Liver (tissue), 3 donors: ENCODE results near the gene CTNNBL1.

Experiments
- GABPA ChIP-seq, 2 donors: IDR thresholded peaks in 1 of 2; conservative IDR thresholded peaks in 1 of 2; 2 replicates each; pipeline ENCODE4 v1.6.1; 2016; ENCODE audit warnings: antibody characterized with exemption in 2 of 2, mild to moderate bottlenecking in 1 of 2, moderate library complexity in 1 of 2
- RAD21 ChIP-seq, 2 donors: IDR thresholded peaks; 2 replicates each; pipeline ENCODE4 v1.6.1; 2016; ENCODE audit warnings: antibody characterized with exemption in 2 of 2, mild to moderate bottlenecking in 2 of 2
- REST ChIP-seq: IDR thresholded peaks from 2 replicates; pipeline ENCODE4 v1.6.1; 2016; ENCODE audit warnings: antibody characterized with exemption, mild to moderate bottlenecking
- RXRA ChIP-seq, 2 donors: IDR thresholded peaks; 2 replicates each; pipeline ENCODE4 v1.6.1; 2017 to 2018; ENCODE audit warnings: antibody characterized with exemption in 2 of 2, mild to moderate bottlenecking in 1 of 2
- SP1 ChIP-seq: IDR thresholded peaks from 2 replicates; pipeline ENCODE4 v1.6.1; 2018; ENCODE audit warnings: antibody characterized with exemption, mild to moderate bottlenecking
- TAF1 ChIP-seq: conservative IDR thresholded peaks from 2 replicates; pipeline ENCODE4 v1.6.1; 2016; ENCODE audit warnings: antibody characterized with exemption, mild to moderate bottlenecking
- YY1 ChIP-seq: IDR thresholded peaks from 2 replicates; pipeline ENCODE4 v1.6.1; 2016; ENCODE audit warnings: antibody characterized with exemption, mild to moderate bottlenecking
- TF ChIP-seq, protein P1 (sequence below): fragments of 150-350 bp; IDR thresholded peaks from 2 replicates; pipeline ENCODE4 v1.5.1; 2017; ENCODE audit warnings: improper control_type of control experiment, low read depth, low read length; ENCODE audit not compliant: missing input control
- donor health status: healthy.
- donor health status: healthy.

DNA sequence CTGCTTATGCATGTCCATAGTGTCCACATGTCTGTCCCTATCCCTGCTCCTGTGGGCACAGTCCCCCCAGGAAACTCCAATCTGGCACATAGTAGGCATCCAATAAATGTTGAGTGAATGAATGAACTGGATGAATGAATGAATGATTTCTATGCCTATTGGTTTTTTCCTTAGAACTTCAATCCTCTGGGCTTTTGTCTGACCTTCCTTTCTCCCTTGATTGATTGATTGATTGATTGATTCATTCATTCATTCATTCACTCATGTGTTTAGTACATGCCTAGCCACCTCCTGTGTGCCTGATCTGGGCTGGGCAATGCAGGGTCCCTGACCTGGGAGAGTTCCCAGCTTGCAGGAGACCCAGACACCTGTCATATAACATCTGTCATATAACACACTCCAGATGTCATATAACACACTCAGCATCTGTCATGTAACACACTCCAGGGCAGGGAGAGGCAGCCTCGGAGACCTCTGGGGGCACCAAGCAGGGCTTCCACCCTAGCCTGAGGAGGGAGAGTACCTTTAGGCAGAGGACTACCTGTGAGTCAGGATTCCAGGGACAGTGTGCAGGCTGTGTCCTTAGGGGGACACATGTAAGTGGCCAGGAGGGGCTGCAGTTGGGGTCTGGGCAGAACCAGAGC lies 227.0 kb downstream of the CTNNBL1 start:
- TF ChIP-seq GABPA (IDR thresholded peaks at IDR 0.05 in 1 of 2, conservative IDR thresholded peaks at IDR 0.05 in 1 of 2) = no peak
- TF ChIP-seq, protein P1, sequence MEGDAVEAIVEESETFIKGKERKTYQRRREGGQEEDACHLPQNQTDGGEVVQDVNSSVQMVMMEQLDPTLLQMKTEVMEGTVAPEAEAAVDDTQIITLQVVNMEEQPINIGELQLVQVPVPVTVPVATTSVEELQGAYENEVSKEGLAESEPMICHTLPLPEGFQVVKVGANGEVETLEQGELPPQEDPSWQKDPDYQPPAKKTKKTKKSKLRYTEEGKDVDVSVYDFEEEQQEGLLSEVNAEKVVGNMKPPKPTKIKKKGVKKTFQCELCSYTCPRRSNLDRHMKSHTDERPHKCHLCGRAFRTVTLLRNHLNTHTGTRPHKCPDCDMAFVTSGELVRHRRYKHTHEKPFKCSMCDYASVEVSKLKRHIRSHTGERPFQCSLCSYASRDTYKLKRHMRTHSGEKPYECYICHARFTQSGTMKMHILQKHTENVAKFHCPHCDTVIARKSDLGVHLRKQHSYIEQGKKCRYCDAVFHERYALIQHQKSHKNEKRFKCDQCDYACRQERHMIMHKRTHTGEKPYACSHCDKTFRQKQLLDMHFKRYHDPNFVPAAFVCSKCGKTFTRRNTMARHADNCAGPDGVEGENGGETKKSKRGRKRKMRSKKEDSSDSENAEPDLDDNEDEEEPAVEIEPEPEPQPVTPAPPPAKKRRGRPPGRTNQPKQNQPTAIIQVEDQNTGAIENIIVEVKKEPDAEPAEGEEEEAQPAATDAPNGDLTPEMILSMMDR = no peak
- TF ChIP-seq RXRA (IDR thresholded peaks at IDR 0.05) = no peak
- TF ChIP-seq REST = no peak
- TF ChIP-seq YY1 = no peak
- no peak for TF ChIP-seq TAF1
- TF ChIP-seq RAD21 (IDR thresholded peaks at IDR 0.05) = no peak
- TF ChIP-seq SP1 = no peak
